ENCODE data around the gene NDFIP2. TPM values are rescaled to one million over a fixed set of nuclear protein-coding genes. Genes with fewer than 3 reads are reported as not detected.

NDFIP2 gene
- total RNA-seq, 1 donor from 2014 or later = 35.0 TPM

- no peak overlapping the region for H3K4me3 ChIP-seq (ENCODE audit: low read depth, low read length)
- TF ChIP-seq CTCF (conservative IDR thresholded peaks at IDR 0.05; ENCODE audit: low read depth, low read length) = no peak
- DNase-seq (ENCODE audit: low read depth) = no peak
These were observed 9.9 kb downstream of the NDFIP2 start for GRCh38 chr13:79490824-79491223.

GRCh38 chr13:79491715-79492114 lies 10.8 kb downstream of the NDFIP2 start:
- no peak for DNase-seq (ENCODE audit: low read depth)

GRCh38 chr13:79492313-79492798 lies 11.4 kb downstream of the NDFIP2 start:
- TF ChIP-seq CTCF (conservative IDR thresholded peaks at IDR 0.05; ENCODE audit: low read depth, low read length) = no peak
- no peak overlapping the region for H3K4me3 ChIP-seq (ENCODE audit: low read depth, low read length)
- no peak for DNase-seq (ENCODE audit: low read depth)

More at GRCh38 chr13:79491715-79492114, 10.8 kb downstream of the NDFIP2 start:
- TF ChIP-seq CTCF (conservative IDR thresholded peaks at IDR 0.05; ENCODE audit: low read depth, low read length) = no peak
- no peak overlapping the region for H3K4me3 ChIP-seq (ENCODE audit: low read depth, low read length)

GRCh38 chr13:79492918-79493594 lies 12.1 kb downstream of the NDFIP2 start:
- no peak overlapping the region for H3K4me3 ChIP-seq (ENCODE audit: low read depth, low read length)
- DNase-seq (ENCODE audit: low read depth) = no peak
- no peak for TF ChIP-seq CTCF (conservative IDR thresholded peaks at IDR 0.05; ENCODE audit: low read depth, low read length)

GRCh38 chr13:79496188-79496587 lies 15.2 kb downstream of the NDFIP2 start:
- DNase-seq (ENCODE audit: low read depth) = no peak
- no peak for TF ChIP-seq CTCF (conservative IDR thresholded peaks at IDR 0.05; ENCODE audit: low read depth, low read length)
- no peak overlapping the region for H3K4me3 ChIP-seq (ENCODE audit: low read depth, low read length)

GRCh38 chr13:79497064-79497463 lies 16.1 kb downstream of the NDFIP2 start:
- no peak for TF ChIP-seq CTCF (conservative IDR thresholded peaks at IDR 0.05; ENCODE audit: low read depth, low read length)
- DNase-seq (ENCODE audit: low read depth) = no peak
- H3K4me3 ChIP-seq (ENCODE audit: low read depth, low read length) = no peak overlapping the region

- no peak overlapping the region for H3K4me3 ChIP-seq (ENCODE audit: low read depth, low read length)
- TF ChIP-seq CTCF (conservative IDR thresholded peaks at IDR 0.05; ENCODE audit: low read depth, low read length) = no peak
These were observed 16.9 kb downstream of the NDFIP2 start for GRCh38 chr13:79497852-79498251.

More at GRCh38 chr13:79497852-79498251, 16.9 kb downstream of the NDFIP2 start:
- DNase-seq (ENCODE audit: low read depth) = no peak

Measured in epithelial cell of proximal tubule (primary cell).